GM19468 (cell line): ENCODE measurements around the gene RXFP4.
"Not testable (repeated sequence)": the region's sequence is repeated elsewhere in the genome, so short reads cannot be mapped to it uniquely, and the experiment has no call there.

ENCODE experiments used
- ATAC-seq: cut with Tn5 transposase; IDR thresholded peaks from one replicate; pipeline ENCODE4 v1.9.1; 2021; ENCODE audit warnings: mild to moderate bottlenecking, moderate library complexity, moderate number of reproducible peaks; ENCODE audit not compliant: unreplicated experiment; ENCODE audit errors: extremely low read depth

The RXFP4 gene

GRCh38 chr1:155940993-155941844 is at the start of gene RXFP4:
Gene RXFP4, plus strand, starts transcription at chr1:155941638. Its CDS starts 72 bp downstream, at chr1:155941710.
- ATAC-seq, result no peak

GRCh38 chr1:155892796-155893195 is 48.6 kb upstream of the RXFP4 start:
- no peak for ATAC-seq

GRCh38 chr1:155893389-155894142 is 47.9 kb upstream of the RXFP4 start:
- no peak for ATAC-seq

- not testable (repeated sequence) for ATAC-seq
Observed at GRCh38 chr1:155895617-155896016, 45.8 kb upstream of the RXFP4 start.

- not testable (repeated sequence) for ATAC-seq
Observed at GRCh38 chr1:155896476-155896875, 45.0 kb upstream of the RXFP4 start.

- ATAC-seq, result no peak
Observed at GRCh38 chr1:155897746-155898145, 43.7 kb upstream of the RXFP4 start.

- ATAC-seq, result no peak
Observed at GRCh38 chr1:155898888-155899287, 42.5 kb upstream of the RXFP4 start.

GRCh38 chr1:155899683-155900082 is 41.8 kb upstream of the RXFP4 start:
- no peak for ATAC-seq

GRCh38 chr1:155900161-155900560 is 41.3 kb upstream of the RXFP4 start:
- ATAC-seq, result no peak

- ATAC-seq, result no peak
Observed at GRCh38 chr1:155904261-155904660, 37.2 kb upstream of the RXFP4 start.

GRCh38 chr1:155909894-155910293 is 31.5 kb upstream of the RXFP4 start:
- no peak for ATAC-seq

- no peak for ATAC-seq
Observed at GRCh38 chr1:155910621-155911121, 30.8 kb upstream of the RXFP4 start.

- peak; percentile 53 for ATAC-seq
Observed at GRCh38 chr1:155911156-155912055, 30.0 kb upstream of the RXFP4 start, which contains the start of gene RIT1. Gene RIT1, minus strand, starts transcription at chr1:155911349. Its CDS starts 588 bp downstream, at chr1:155910761.

- no peak for ATAC-seq
Observed at GRCh38 chr1:155912056-155912536, 29.3 kb upstream of the RXFP4 start.

GRCh38 chr1:155913969-155914757 is 27.3 kb upstream of the RXFP4 start:
- no peak for ATAC-seq

GRCh38 chr1:155918660-155919059 is 22.8 kb upstream of the RXFP4 start:
- no peak for ATAC-seq

GRCh38 chr1:155919801-155920200 is 21.6 kb upstream of the RXFP4 start:
- no peak for ATAC-seq

- no peak for ATAC-seq
Observed at GRCh38 chr1:155920717-155921116, 20.7 kb upstream of the RXFP4 start.

GRCh38 chr1:155925506-155925905 is 15.9 kb upstream of the RXFP4 start:
- no peak for ATAC-seq
